ENCODE measurements around the gene TRDN. TPM values are rescaled to one million over a fixed set of nuclear protein-coding genes. Genes with fewer than 3 reads are reported as not detected.
A peak's percentile ranks its signal among the peaks of the same experiment; 100 is the strongest.

TRDN gene
- total RNA-seq, 1 donor from 2014 or later: 0.06 TPM

GRCh38 chr6:123519189-123519505, 117.6 kb downstream of the TRDN start:
- Histone ChIP-seq H3K9me3 (ENCODE audit: low read depth) (no peaks in the 10 kb centered on the region), H3K4me2 (no peak overlapping the region), H3K9ac (no peak overlapping the region), H2AFZ (replicated peaks) (no peak overlapping the region), H3K27me3 (no peaks in the 10 kb centered on the region), H4K20me1 (ENCODE audit: low read depth) (no peaks in the 10 kb centered on the region), H3K79me2 (ENCODE audit: low read depth) (no peaks in the 10 kb centered on the region), H3K4me1 (peaks cover 10% of the 10 kb centered on the region), H3K36me3 (no peaks in the 10 kb centered on the region), H3K4me3 (no peak overlapping the region), H3K27ac (no peak overlapping the region), H3F3A (ENCODE audit: low read depth) (no peaks in the 10 kb centered on the region)
- H3K4me3 Mint-ChIP-seq: no peak overlapping the region
- no peaks in the 10 kb centered on the region for H3K9me3 Mint-ChIP-seq
- TF ChIP-seq EZH2 (IDR thresholded peaks at IDR 0.05) (no peak), EZH2phosphoT487 (IDR thresholded peaks at IDR 0.05) (no peak), CTCF (IDR thresholded peaks at IDR 0.05) (no peak)
- no peak overlapping the region for H3K27ac Mint-ChIP-seq
- no peaks in the 10 kb centered on the region for H3K4me1 Mint-ChIP-seq
- no peaks in the 10 kb centered on the region for H3K36me3 Mint-ChIP-seq
- DNase-seq (ENCODE audit: low spot score): no peak
- no peaks in the 10 kb centered on the region for H3K27me3 Mint-ChIP-seq (ENCODE audit: insufficient read depth, low read depth)

DNA sequence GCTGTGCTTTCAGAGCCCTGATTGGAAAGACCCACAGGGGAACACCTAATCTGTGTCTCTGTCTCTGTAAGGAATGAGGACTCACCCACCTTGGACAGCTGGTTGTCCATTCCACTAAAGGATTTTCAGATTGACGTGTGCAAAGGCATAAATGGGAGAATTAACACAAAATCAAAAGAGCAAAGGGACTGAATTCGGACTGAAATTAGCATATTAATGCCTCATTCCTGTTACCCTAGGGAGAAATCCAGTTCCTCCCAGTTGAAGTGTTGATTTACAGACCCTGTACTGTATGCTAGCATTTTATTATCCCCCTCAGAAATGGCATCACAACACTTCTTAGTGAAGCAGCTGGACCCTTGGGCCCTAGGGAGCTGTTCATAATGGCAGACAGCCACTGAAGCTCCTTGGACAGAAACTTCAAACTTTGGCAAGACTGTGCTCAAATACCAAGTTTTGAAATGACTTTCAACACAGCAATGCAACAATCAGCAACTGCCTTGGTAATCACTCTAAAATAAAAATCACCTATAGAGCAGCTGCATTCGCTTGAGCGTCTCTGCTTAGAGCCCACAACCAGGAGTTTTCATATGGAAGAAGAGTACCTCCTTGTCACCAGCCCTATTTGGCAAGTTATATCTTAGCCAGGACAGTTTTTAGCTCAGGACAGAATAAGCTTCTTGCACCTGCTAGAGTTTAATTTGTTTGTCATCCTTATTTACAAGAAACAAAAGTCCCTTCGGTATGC, 118.1 kb downstream of the TRDN start:
- Mint-ChIP-seq H3K9me3 (no peaks in the 10 kb centered on the region), H3K27ac (no peak overlapping the region), H3K36me3 (no peaks in the 10 kb centered on the region), H3K4me3 (no peak overlapping the region), H3K27me3 (ENCODE audit: insufficient read depth, low read depth) (no peaks in the 10 kb centered on the region), H3K4me1 (no peaks in the 10 kb centered on the region)
- H4K20me1 ChIP-seq (ENCODE audit: low read depth): no peaks in the 10 kb centered on the region
- no peak overlapping the region for H3K9ac ChIP-seq
- H3K27me3 ChIP-seq: no peaks in the 10 kb centered on the region
- no peak for TF ChIP-seq EZH2phosphoT487 (IDR thresholded peaks at IDR 0.05)
- no peak for TF ChIP-seq CTCF (IDR thresholded peaks at IDR 0.05)
- no peak for TF ChIP-seq EZH2 (IDR thresholded peaks at IDR 0.05)
- H3K79me2 ChIP-seq (ENCODE audit: low read depth): no peaks in the 10 kb centered on the region
- DNase-seq (ENCODE audit: low spot score): peak; percentile 13
- H3K9me3 ChIP-seq (ENCODE audit: low read depth): no peaks in the 10 kb centered on the region
- peak overlapping the region; percentile 11 for H3K4me2 ChIP-seq
- H3K36me3 ChIP-seq: no peaks in the 10 kb centered on the region
- no peak overlapping the region for H3K4me3 ChIP-seq
- H3K27ac ChIP-seq: no peak overlapping the region
- no peaks in the 10 kb centered on the region for H3F3A ChIP-seq (ENCODE audit: low read depth)
- H3K4me1 ChIP-seq: peaks cover 10% of the 10 kb centered on the region
- H2AFZ ChIP-seq (replicated peaks): peak overlapping the region; percentile 30

- Mint-ChIP-seq H3K27me3 (ENCODE audit: insufficient read depth, low read depth) (no peaks in the 10 kb centered on the region), H3K4me3 (no peak overlapping the region), H3K9me3 (no peaks in the 10 kb centered on the region), H3K4me1 (no peaks in the 10 kb centered on the region), H3K36me3 (no peaks in the 10 kb centered on the region), H3K27ac (no peak overlapping the region)
- no peaks in the 10 kb centered on the region for H3K9me3 ChIP-seq (ENCODE audit: low read depth)
- no peak overlapping the region for H3K27ac ChIP-seq
- TF ChIP-seq EZH2phosphoT487 (IDR thresholded peaks at IDR 0.05): no peak
- TF ChIP-seq EZH2 (IDR thresholded peaks at IDR 0.05): no peak
- TF ChIP-seq CTCF (IDR thresholded peaks at IDR 0.05): no peak
- H3F3A ChIP-seq (ENCODE audit: low read depth): no peaks in the 10 kb centered on the region
- no peak for DNase-seq (ENCODE audit: low spot score)
- H3K27me3 ChIP-seq: no peaks in the 10 kb centered on the region
- no peak overlapping the region for H3K9ac ChIP-seq
- H3K36me3 ChIP-seq: no peaks in the 10 kb centered on the region
- H3K4me1 ChIP-seq: peaks cover 10% of the 10 kb centered on the region
- no peaks in the 10 kb centered on the region for H4K20me1 ChIP-seq (ENCODE audit: low read depth)
- no peak overlapping the region for H3K4me3 ChIP-seq
- H2AFZ ChIP-seq (replicated peaks): no peak overlapping the region
- no peaks in the 10 kb centered on the region for H3K79me2 ChIP-seq (ENCODE audit: low read depth)
- H3K4me2 ChIP-seq: no peak overlapping the region
Measured at GRCh38 chr6:123515715-123516114, 121.0 kb downstream of the TRDN start.
